Measurements from ENCODE around the gene LGALS7. TPM values are rescaled to one million over a fixed set of nuclear protein-coding genes. Genes with fewer than 3 reads are reported as not detected.

The LGALS7 gene
- not detected in 2 replicates for total RNA-seq

GRCh38 chr19:38773469-38774177 is at the start of gene LGALS7:
Gene LGALS7, minus strand, starts transcription at chr19:38773517. Its CDS starts 25 bp downstream, at chr19:38773492.

GRCh38 chr19:38812841-38813320 is 39.6 kb upstream of the LGALS7 start, which contains the start of gene LGALS4:
Gene LGALS4, minus strand, starts transcription at chr19:38812945. Its CDS starts 59 bp downstream, at chr19:38812886.

GRCh38 chr19:38788478-38789243 is 15.3 kb upstream of the LGALS7 start, which contains the start of gene LGALS7B:
Gene LGALS7B, plus strand, starts transcription at chr19:38789200. Its CDS starts 27 bp downstream, at chr19:38789227.

GRCh38 chr19:38744298-38744681 is 29.0 kb downstream of the LGALS7 start, which contains the start of gene CAPN12:
Gene CAPN12, minus strand, starts transcription at chr19:38744474. Its CDS starts 309 bp downstream, at chr19:38744165.

Other genes starting within 250 kb of the LGALS7 start
- 0.32 TPM in 1 of 2 replicates, not detected in the other for gene MAP4K1, start 155.6 kb downstream of the LGALS7 start, total RNA-seq
- gene EIF3K, start 154.3 kb downstream of the LGALS7 start, total RNA-seq, result 254 and 388 TPM in 2 replicates
- 195 and 200 TPM in 2 replicates for gene ACTN4, start 125.9 kb downstream of the LGALS7 start, total RNA-seq
- gene CAPN12, start 29.0 kb downstream of the LGALS7 start, total RNA-seq, result 0.16 and 0.26 TPM in 2 replicates
- gene LGALS7B, start 15.7 kb upstream of the LGALS7 start, total RNA-seq, result 0.95 and 1.9 TPM in 2 replicates
- gene LGALS4, start 39.4 kb upstream of the LGALS7 start, total RNA-seq, result 0.09 TPM in 1 of 2 replicates, not detected in the other
- 17.5 and 37.0 TPM in 2 replicates for gene ECH1, start 58.3 kb upstream of the LGALS7 start, total RNA-seq
- 117 and 176 TPM in 2 replicates for gene HNRNPL, start 76.5 kb upstream of the LGALS7 start, total RNA-seq
- gene RINL, start 104.8 kb upstream of the LGALS7 start, total RNA-seq, result 1.7 and 2.3 TPM in 2 replicates
- gene SIRT2, start 126.1 kb upstream of the LGALS7 start, total RNA-seq, result 66.5 and 68.5 TPM in 2 replicates
- 5.9 and 7.4 TPM in 2 replicates for gene NFKBIB, start 126.5 kb upstream of the LGALS7 start, total RNA-seq
- not detected in 2 replicates for gene CCER2, start 138.7 kb upstream of the LGALS7 start, total RNA-seq
- 10.6 and 11.2 TPM in 2 replicates for gene SARS2, start 157.2 kb upstream of the LGALS7 start, total RNA-seq
- gene MRPS12, start 157.4 kb upstream of the LGALS7 start, total RNA-seq, result 19.8 and 29.9 TPM in 2 replicates
- gene FBXO17, start 202.2 kb upstream of the LGALS7 start, total RNA-seq, result 23.0 and 27.2 TPM in 2 replicates

Data from bronchial smooth muscle cell (primary cell).